DND-41 (cell line): ENCODE measurements around the gene ALAS1.
"Not testable (repeated sequence)": the region's sequence is repeated elsewhere in the genome, so short reads cannot be mapped to it uniquely, and the experiment has no call there.

Source experiments
- ATAC-seq: fragments of 200-7000 bp; cut with Tn5 transposase; 3 replicates; pipeline ENCODE4 v1.9.1; 2021; ENCODE audit warnings: low read depth; ENCODE audit not compliant: insufficient read depth
- DNase-seq: peaks from one replicate; pipeline ENCODE4 v3.0.0-alpha.2; 2020
- H2AFZ ChIP-seq: 2 replicates; pipeline ENCODE4 v1.6.0; 2012; ENCODE audit warnings: low read depth, low read length
- H3K27ac ChIP-seq: 2 replicates; pipeline ENCODE4 v1.5.1; 2012; ENCODE audit warnings: low read length, inconsistent platforms
- H3K27me3 ChIP-seq: fragments of 200-600 bp; sonication (generic); 2 replicates; pipeline ENCODE4 v1.6.0; 2012; ENCODE audit warnings: low read length, mild to moderate bottlenecking, inconsistent platforms; ENCODE audit not compliant: insufficient read depth, poor library complexity
- H3K36me3 ChIP-seq: 2 replicates; pipeline ENCODE4 v1.5.1; 2012; ENCODE audit warnings: low read length, inconsistent platforms; ENCODE audit not compliant: insufficient read depth
- H3K4me1 ChIP-seq: 2 replicates; pipeline ENCODE4 v1.5.1; 2012; ENCODE audit warnings: mild to moderate bottlenecking, low read length; ENCODE audit not compliant: insufficient read depth
- H3K4me2 ChIP-seq: 2 replicates; pipeline ENCODE4 v1.6.0; 2012; ENCODE audit warnings: mild to moderate bottlenecking, moderate library complexity, low read length, inconsistent platforms; ENCODE audit not compliant: insufficient read depth
- H3K4me3 ChIP-seq, 2 experiments: fragments of 200-600 bp in 1 of 2; shearing (Covaris generic) in 1 of 2; 2 replicates each; pipeline ENCODE4 v1.5.1; 2012 to 2016; ENCODE audit warnings: inconsistent platforms in 2 of 2, low read length in 2 of 2, mild to moderate bottlenecking in 2 of 2, low read depth in 1 of 2, moderate library complexity in 1 of 2
- H3K79me2 ChIP-seq: 2 replicates; pipeline ENCODE4 v1.6.0; 2012; ENCODE audit warnings: low read length, inconsistent platforms; ENCODE audit not compliant: insufficient read depth
- H3K9ac ChIP-seq: 2 replicates; pipeline ENCODE4 v1.6.0; 2012; ENCODE audit warnings: low read depth, mild to moderate bottlenecking, inconsistent platforms, low read length, moderate library complexity
- H3K9me3 ChIP-seq: 2 replicates; pipeline ENCODE4 v1.5.1; 2012; ENCODE audit warnings: low read length, moderate library complexity, mild to moderate bottlenecking, inconsistent platforms; ENCODE audit not compliant: insufficient read depth, severe bottlenecking
- H4K20me1 ChIP-seq: 2 replicates; pipeline ENCODE4 v1.6.0; 2012; ENCODE audit warnings: low read length; ENCODE audit not compliant: insufficient read depth
- CTCF ChIP-seq: IDR thresholded peaks from 2 replicates; pipeline ENCODE4 v1.5.1; 2012; ENCODE audit warnings: borderline replicate concordance, low read length, moderate library complexity, mild to moderate bottlenecking; ENCODE audit not compliant: poor library complexity, severe bottlenecking; ENCODE audit errors: extremely low read depth
- EZH2 ChIP-seq: IDR thresholded peaks from 3 replicates; pipeline ENCODE4 v1.6.1; 2012; ENCODE audit warnings: borderline replicate concordance, low read depth, mild to moderate bottlenecking, moderate library complexity, low read length, inconsistent platforms; ENCODE audit not compliant: severe bottlenecking

The ALAS1 gene

GRCh38 chr3:52162250-52162872, 35.6 kb upstream of the ALAS1 start:
- Histone ChIP-seq H3K4me3 (no peak overlapping the region), H3K79me2 (no peaks in the 10 kb centered on the region), H3K9me3 (no peaks in the 10 kb centered on the region), H3K9ac (no peak overlapping the region), H2AFZ (no peak overlapping the region), H3K27ac (no peak overlapping the region), H3K36me3 (no peaks in the 10 kb centered on the region), H3K4me1 (no peaks in the 10 kb centered on the region), H4K20me1 (no peaks in the 10 kb centered on the region), H3K27me3 (no peaks in the 10 kb centered on the region), H3K4me2 (no peak overlapping the region)
- no peak for ATAC-seq
- no peak for DNase-seq
- TF ChIP-seq CTCF = no peak
- TF ChIP-seq EZH2 = no peak

- H3K9ac ChIP-seq = no peak overlapping the region
- no peak for DNase-seq
- no peak for ATAC-seq
- H3K4me2 ChIP-seq = no peak overlapping the region
- no peak overlapping the region for H2AFZ ChIP-seq
- no peaks in the 10 kb centered on the region; the same call in 1 of the 2 replicates for H4K20me1 ChIP-seq
- H3K27ac ChIP-seq = no peak overlapping the region
- no peaks in the 10 kb centered on the region for H3K79me2 ChIP-seq
- TF ChIP-seq CTCF (no peak), EZH2 (no peak)
- no peaks in the 10 kb centered on the region for H3K36me3 ChIP-seq
- H3K27me3 ChIP-seq = no peaks in the 10 kb centered on the region
- no peaks in the 10 kb centered on the region for H3K9me3 ChIP-seq
- H3K4me3 ChIP-seq = no peak overlapping the region
- H3K4me1 ChIP-seq = no peaks in the 10 kb centered on the region
Measured at GRCh38 chr3:52167240-52167639, 30.7 kb upstream of the ALAS1 start.

- not testable (repeated sequence) for H3K4me1 ChIP-seq, H3K27me3 ChIP-seq, H3K4me2 ChIP-seq, H3K27ac ChIP-seq, ATAC-seq, DNase-seq, H4K20me1 ChIP-seq, H3K79me2 ChIP-seq, H3K9ac ChIP-seq, H3K4me3 ChIP-seq, H2AFZ ChIP-seq, H3K9me3 ChIP-seq, H3K36me3 ChIP-seq
Measured at GRCh38 chr3:52170217-52170616, 27.7 kb upstream of the ALAS1 start.

DNA sequence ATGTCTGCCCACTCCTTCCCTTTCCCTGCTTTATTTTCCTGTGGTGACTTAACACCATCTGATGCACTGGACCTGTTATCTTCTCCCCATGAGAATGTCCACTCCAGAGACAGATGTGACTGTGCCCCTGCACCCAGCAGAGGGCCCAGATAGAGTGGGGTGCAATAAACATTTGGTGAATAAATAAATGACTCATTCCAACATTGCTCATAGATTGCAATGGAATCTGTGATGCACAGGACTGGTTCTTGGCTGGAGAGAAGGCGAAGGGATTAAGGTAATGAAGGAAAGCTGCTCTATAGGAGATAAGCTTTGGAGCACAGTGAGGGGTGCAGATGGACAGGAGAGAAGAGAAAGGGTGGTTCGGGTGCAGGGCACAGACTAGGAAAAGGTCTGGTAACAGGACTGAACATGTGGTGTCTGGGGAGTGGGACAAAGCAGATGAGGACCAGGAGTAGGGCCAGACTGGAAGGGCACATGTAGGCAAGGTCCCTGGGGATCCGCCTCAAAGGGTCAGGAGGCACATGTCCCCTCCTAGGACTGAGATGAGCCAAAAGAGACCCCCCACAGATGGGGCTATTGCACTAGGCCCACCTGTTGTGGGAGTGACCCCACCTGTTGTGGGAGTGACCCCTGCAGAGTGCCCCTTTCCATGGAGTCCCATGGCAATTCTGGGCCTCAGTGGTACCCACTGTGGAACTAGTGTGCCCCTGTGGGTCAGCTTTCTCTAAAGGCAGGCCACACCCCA, 26.3 kb upstream of the ALAS1 start:
- ATAC-seq = no peak

More for the DNA sequence above, 26.3 kb upstream of the ALAS1 start:
- no peaks in the 10 kb centered on the region for H3K27me3 ChIP-seq
- no peak for DNase-seq
- no peak overlapping the region for H3K27ac ChIP-seq
- no peak for TF ChIP-seq EZH2
- no peak for TF ChIP-seq CTCF
- H3K79me2 ChIP-seq = no peaks in the 10 kb centered on the region
- H2AFZ ChIP-seq = no peak overlapping the region
- H4K20me1 ChIP-seq = no peaks in the 10 kb centered on the region; the same call in 1 of the 2 replicates
- no peak overlapping the region for H3K9ac ChIP-seq
- no peak overlapping the region for H3K4me3 ChIP-seq
- H3K4me2 ChIP-seq = no peak overlapping the region
- no peaks in the 10 kb centered on the region for H3K9me3 ChIP-seq
- H3K4me1 ChIP-seq = no peaks in the 10 kb centered on the region
- no peaks in the 10 kb centered on the region for H3K36me3 ChIP-seq
